K562 (cell line): ENCODE results near the gene SH3BP2. TPM values are rescaled to one million over a fixed set of nuclear protein-coding genes. Genes with fewer than 3 reads are reported as not detected.

Experiments used
- ARID1B ChIP-seq: fragments of 450-650 bp; IDR thresholded peaks from 2 replicates; pipeline ENCODE4 v1.6.1; 2016; ENCODE audit warnings: antibody characterized with exemption, mild to moderate bottlenecking, inconsistent platforms
- CBX1 ChIP-seq: sonication (generic); IDR thresholded peaks from 2 replicates; pipeline ENCODE4 v1.6.1; 2016; ENCODE audit warnings: antibody characterized with exemption, low read depth, mild to moderate bottlenecking
- EHMT2 ChIP-seq: fragments of 450-650 bp; IDR thresholded peaks from 2 replicates; pipeline ENCODE4 v1.6.1; 2018; ENCODE audit warnings: antibody characterized with exemption
- EZH2 ChIP-seq: IDR thresholded peaks from 2 replicates; pipeline ENCODE4 v1.6.1; 2012; ENCODE audit warnings: low read depth, mild to moderate bottlenecking, inconsistent platforms, low read length, borderline replicate concordance
- SLC30A9 ChIP-seq: fragments of 250-450 bp; sonication (Bioruptor Pico); IDR thresholded peaks from 2 replicates; pipeline ENCODE4 v1.8.0; 2022; ENCODE audit warnings: mild to moderate bottlenecking, moderate library complexity
- ZNF121 ChIP-seq: sonication (generic); formaldehyde crosslinking; conservative IDR thresholded peaks from 2 replicates; pipeline ENCODE4 v1.8.0; 2022; ENCODE audit warnings: missing genetic modification reagents
- ZNF41 ChIP-seq: fragments of 250-450 bp; sonication (Bioruptor Pico); conservative IDR thresholded peaks from 2 replicates; pipeline ENCODE4 v1.4.0; 2020; ENCODE audit warnings: mild to moderate bottlenecking
- ZNF699 ChIP-seq: fragments of 250-450 bp; sonication (Bioruptor Pico); IDR thresholded peaks from 2 replicates; pipeline ENCODE4 v1.8.0; 2021; ENCODE audit warnings: mild to moderate bottlenecking, moderate library complexity; ENCODE audit not compliant: insufficient replicate concordance
- polyA plus RNA-seq, 8 experiments: library from polyadenylated mRNA; depleted of rRNA in 4 of 8; stranded (reverse) in 5 of 8; unstranded in 3 of 8; fragments of >200 nt; fragmentation: Nextera tagmentation in 2 of 8; fragmentation: Illumina TruSeq in 1 of 8; extraction: Ambion mirVana in 2 of 8; extraction: Trizol in 1 of 8; gene quantifications; 2 replicates each; pipeline versions ENCODE4 v1.2.1 to v1.2.3, GENCODE V29; 2011 to 2014; ENCODE audit warnings: inconsistent platforms in 1 of 8, missing spikeins in 1 of 8
- total RNA-seq, 7 experiments: library from RNA; depleted of rRNA in 6 of 7; stranded (reverse); fragments of >200 nt in 6 of 7; fragmentation: Illumina TruSeq in 2 of 7; extraction: Trizol in 2 of 7; gene quantifications; 2 replicates each; pipeline versions ENCODE4 v1.2.1 to v1.2.3, GENCODE V29; 2011 to 2021; ENCODE audit warnings: low replicate concordance in 1 of 7
- TF ChIP-seq, protein P1 (sequence below): fragments of 200-800 bp; sonication (Bioruptor generic); IDR thresholded peaks from 2 replicates; pipeline ENCODE4 v1.6.1; 2017; ENCODE audit warnings: missing genetic modification characterization, missing compliant biosample characterization
- TF ChIP-seq, protein P2 (sequence below), 2 experiments: fragments of 150-350 bp in 1 of 2; IDR thresholded peaks; 2 replicates each; pipeline ENCODE4 v1.6.1; 2012 to 2016; ENCODE audit warnings: low read depth in 2 of 2, low read length in 2 of 2, mild to moderate bottlenecking in 1 of 2, moderate library complexity in 1 of 2
- TF ChIP-seq, protein P3 (sequence below), 2 experiments: fragments of 450-650 bp; formaldehyde crosslinking in 1 of 2; IDR thresholded peaks; 2 replicates each; pipeline versions ENCODE4 v1.4.0 to v1.6.1; 2014 to 2020; ENCODE audit warnings: mild to moderate bottlenecking in 2 of 2, borderline replicate concordance in 1 of 2, low read depth in 1 of 2
- TF ChIP-seq, protein P4 (sequence below): conservative IDR thresholded peaks from 2 replicates; pipeline ENCODE4 v1.6.1; 2011; ENCODE audit warnings: low read depth, mild to moderate bottlenecking, low read length; ENCODE audit not compliant: control insufficient read depth

The SH3BP2 gene
- total and polyA plus RNA-seq, 9 of the 15 experiments (the other 6 are each of a cell fraction or from before 2014, with no cell fraction given): 0.34 to 16.0 (median 5.1) TPM

DNA sequence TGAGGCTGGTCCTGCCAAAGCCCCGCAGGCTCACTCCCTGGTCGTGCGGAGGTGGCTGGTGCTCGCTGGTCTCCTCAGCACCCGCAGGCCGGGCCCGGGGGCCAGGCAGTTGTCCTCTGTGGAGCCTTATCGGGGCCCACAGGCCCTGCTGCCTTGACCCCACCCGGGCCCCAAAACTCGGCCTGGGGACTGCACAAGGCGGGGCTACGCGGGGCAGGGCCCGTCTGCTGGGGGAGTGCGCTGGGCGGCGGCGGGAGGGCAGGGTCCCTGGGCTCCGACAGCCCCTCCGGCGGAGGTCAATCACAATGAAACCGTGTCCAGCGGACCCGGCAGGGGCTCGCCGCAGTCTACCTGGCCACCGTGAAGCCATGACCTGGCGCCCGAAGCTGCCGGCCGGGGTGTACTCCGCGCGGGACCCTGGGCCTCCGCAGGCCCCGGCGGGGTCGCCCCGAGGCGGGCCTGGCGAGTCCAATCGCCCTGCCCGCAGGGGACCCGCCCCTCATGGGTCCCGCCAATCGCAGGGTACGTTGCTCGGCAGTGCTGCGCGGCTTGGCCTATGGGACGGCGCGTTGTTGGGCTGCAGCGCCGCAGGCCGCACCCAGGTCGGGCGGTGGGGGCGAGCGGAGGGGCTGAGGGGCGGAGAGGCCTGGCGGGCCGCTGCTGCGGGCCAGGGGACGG is 50.5 kb downstream of the SH3BP2 start, which contains the start of gene ADD1 (continued):
- TF ChIP-seq, protein P1, sequence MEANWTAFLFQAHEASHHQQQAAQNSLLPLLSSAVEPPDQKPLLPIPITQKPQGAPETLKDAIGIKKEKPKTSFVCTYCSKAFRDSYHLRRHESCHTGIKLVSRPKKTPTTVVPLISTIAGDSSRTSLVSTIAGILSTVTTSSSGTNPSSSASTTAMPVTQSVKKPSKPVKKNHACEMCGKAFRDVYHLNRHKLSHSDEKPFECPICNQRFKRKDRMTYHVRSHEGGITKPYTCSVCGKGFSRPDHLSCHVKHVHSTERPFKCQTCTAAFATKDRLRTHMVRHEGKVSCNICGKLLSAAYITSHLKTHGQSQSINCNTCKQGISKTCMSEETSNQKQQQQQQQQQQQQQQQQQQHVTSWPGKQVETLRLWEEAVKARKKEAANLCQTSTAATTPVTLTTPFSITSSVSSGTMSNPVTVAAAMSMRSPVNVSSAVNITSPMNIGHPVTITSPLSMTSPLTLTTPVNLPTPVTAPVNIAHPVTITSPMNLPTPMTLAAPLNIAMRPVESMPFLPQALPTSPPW: peak; percentile 98
- TF ChIP-seq EHMT2 (no peak), ZNF699 (CRISPR knock-in tag) (no peak), ARID1B (peak; percentile 69), CBX1 (peak; percentile 55; the same call in 1 of the 2 replicates), ZNF121 (no peak), ZNF41 (CRISPR knock-in tag) (no peak), SLC30A9 (CRISPR knock-in tag) (no peak), EZH2 (no peak)
- TF ChIP-seq, protein P2, sequence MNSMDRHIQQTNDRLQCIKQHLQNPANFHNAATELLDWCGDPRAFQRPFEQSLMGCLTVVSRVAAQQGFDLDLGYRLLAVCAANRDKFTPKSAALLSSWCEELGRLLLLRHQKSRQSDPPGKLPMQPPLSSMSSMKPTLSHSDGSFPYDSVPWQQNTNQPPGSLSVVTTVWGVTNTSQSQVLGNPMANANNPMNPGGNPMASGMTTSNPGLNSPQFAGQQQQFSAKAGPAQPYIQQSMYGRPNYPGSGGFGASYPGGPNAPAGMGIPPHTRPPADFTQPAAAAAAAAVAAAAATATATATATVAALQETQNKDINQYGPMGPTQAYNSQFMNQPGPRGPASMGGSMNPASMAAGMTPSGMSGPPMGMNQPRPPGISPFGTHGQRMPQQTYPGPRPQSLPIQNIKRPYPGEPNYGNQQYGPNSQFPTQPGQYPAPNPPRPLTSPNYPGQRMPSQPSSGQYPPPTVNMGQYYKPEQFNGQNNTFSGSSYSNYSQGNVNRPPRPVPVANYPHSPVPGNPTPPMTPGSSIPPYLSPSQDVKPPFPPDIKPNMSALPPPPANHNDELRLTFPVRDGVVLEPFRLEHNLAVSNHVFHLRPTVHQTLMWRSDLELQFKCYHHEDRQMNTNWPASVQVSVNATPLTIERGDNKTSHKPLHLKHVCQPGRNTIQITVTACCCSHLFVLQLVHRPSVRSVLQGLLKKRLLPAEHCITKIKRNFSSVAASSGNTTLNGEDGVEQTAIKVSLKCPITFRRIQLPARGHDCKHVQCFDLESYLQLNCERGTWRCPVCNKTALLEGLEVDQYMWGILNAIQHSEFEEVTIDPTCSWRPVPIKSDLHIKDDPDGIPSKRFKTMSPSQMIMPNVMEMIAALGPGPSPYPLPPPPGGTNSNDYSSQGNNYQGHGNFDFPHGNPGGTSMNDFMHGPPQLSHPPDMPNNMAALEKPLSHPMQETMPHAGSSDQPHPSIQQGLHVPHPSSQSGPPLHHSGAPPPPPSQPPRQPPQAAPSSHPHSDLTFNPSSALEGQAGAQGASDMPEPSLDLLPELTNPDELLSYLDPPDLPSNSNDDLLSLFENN (IDR thresholded peaks at IDR 0.05; ENCODE audit: low read depth in 2 of 2, low read length in 2 of 2): peak in 1 of 2 experiments; percentile 12; a peak in 1 of 4 replicates
- TF ChIP-seq, protein P3, sequence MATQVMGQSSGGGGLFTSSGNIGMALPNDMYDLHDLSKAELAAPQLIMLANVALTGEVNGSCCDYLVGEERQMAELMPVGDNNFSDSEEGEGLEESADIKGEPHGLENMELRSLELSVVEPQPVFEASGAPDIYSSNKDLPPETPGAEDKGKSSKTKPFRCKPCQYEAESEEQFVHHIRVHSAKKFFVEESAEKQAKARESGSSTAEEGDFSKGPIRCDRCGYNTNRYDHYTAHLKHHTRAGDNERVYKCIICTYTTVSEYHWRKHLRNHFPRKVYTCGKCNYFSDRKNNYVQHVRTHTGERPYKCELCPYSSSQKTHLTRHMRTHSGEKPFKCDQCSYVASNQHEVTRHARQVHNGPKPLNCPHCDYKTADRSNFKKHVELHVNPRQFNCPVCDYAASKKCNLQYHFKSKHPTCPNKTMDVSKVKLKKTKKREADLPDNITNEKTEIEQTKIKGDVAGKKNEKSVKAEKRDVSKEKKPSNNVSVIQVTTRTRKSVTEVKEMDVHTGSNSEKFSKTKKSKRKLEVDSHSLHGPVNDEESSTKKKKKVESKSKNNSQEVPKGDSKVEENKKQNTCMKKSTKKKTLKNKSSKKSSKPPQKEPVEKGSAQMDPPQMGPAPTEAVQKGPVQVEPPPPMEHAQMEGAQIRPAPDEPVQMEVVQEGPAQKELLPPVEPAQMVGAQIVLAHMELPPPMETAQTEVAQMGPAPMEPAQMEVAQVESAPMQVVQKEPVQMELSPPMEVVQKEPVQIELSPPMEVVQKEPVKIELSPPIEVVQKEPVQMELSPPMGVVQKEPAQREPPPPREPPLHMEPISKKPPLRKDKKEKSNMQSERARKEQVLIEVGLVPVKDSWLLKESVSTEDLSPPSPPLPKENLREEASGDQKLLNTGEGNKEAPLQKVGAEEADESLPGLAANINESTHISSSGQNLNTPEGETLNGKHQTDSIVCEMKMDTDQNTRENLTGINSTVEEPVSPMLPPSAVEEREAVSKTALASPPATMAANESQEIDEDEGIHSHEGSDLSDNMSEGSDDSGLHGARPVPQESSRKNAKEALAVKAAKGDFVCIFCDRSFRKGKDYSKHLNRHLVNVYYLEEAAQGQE (IDR thresholded peaks at IDR 0.05; ENCODE audit: borderline replicate concordance): peak; percentile 9; the same call in 1 of the 2 replicates
- TF ChIP-seq, protein P3 (CRISPR knock-in tag; IDR thresholded peaks at IDR 0.05; ENCODE audit: low read depth): 0 out of 2 replicates have a peak, but pooled peaks have one; percentile 53
- TF ChIP-seq, protein P4, sequence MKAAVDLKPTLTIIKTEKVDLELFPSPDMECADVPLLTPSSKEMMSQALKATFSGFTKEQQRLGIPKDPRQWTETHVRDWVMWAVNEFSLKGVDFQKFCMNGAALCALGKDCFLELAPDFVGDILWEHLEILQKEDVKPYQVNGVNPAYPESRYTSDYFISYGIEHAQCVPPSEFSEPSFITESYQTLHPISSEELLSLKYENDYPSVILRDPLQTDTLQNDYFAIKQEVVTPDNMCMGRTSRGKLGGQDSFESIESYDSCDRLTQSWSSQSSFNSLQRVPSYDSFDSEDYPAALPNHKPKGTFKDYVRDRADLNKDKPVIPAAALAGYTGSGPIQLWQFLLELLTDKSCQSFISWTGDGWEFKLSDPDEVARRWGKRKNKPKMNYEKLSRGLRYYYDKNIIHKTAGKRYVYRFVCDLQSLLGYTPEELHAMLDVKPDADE: no peak; the same call in 1 of the 2 replicates
